IPS DF 4.7 (cell line): ENCODE measurements around the gene BLOC1S3.

Experiments used
- DNase-seq: peaks from one replicate; pipeline ENCODE4 v3.0.0-alpha.2; 2013; ENCODE audit warnings: low spot score; ENCODE audit errors: extremely low read depth

The BLOC1S3 gene

DNA sequence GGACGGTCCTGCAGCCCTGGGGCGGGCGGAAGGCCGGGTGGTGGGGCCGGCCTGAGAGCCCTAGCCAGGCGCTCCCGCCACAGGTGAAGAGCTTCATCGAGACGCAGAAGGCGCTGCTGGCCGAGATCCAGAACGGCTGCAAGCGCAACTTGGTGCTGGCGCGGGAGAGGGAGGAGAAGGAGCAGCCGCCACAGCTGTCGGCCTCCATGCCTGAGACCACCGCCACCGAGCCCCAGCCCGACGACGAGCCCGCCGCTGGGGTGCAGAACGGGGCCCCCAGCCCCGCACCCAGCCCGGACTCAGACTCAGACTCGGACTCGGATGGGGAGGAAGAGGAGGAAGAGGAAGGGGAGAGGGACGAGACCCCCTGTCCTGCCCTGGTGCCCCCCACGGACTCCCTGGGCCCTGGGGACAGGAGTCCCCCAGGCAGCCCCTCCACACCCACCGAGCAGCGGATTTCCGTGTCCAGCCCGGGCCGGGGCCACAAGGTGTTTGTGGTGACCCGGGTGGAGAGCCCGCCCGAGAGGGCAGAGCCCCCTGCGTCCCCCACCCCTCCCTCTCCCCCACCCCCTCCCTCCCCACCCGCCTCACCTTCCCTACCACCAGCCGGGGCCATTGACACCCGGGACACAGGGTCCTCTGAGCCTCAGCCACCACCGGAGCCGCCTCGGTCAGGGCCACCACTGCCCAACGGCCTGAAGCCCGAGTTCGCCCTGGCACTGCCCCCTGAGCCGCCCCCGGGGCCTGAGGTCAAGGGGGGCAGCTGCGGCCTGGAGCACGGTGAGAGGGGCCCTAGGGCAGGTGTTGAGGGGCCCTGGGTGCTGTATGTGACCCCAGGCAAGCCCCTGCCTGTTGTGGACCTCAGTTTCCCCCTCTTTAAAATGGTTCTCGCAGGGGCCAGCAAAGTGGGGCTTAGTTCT is 33.1 kb upstream of the BLOC1S3 start:
- DNase-seq, result no peak

DNA sequence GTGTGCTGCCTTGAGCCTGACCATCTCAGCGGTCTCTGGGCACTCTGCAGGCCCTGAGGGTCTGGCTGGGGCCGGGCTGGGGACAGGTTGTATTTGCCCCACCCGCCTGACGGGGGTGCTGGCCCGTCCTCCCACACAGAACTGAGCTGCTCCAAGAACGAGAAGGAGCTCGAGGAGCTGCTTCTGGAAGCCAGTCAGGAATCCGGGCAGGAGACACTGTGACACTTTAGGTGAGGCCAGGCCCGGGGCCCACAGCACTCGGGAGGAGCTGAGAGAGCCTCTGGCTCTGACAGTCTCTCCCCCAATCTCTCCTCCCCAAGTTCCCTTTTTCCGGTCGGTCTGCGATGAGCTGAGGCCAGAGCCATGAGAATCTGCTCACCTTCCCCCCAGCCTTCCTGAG is 32.3 kb upstream of the BLOC1S3 start:
- DNase-seq, result no peak

DNA sequence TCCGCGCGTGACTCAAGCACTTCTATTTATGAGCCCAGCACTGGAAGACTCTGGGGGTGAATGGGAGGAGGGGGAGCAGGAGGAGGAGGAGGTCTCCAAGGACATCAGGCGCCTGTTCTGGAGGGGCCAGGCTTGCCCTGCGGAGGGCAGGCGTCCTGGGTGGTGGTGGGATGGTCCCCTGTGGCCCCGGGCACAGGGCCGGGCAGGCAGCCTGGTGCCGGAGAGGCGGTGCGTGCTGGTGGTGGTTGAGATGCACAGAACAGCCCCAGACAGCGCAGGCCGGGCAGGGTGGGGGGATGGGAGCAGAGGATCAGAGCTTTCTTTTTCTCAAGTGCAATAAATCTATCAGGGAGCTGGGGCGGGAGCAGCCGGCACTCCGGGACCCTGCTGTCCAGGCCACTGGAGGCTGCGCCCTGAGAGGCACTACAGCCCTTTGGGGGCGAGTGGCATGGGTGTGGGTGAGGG is 31.8 kb upstream of the BLOC1S3 start:
- no peak for DNase-seq

DNA sequence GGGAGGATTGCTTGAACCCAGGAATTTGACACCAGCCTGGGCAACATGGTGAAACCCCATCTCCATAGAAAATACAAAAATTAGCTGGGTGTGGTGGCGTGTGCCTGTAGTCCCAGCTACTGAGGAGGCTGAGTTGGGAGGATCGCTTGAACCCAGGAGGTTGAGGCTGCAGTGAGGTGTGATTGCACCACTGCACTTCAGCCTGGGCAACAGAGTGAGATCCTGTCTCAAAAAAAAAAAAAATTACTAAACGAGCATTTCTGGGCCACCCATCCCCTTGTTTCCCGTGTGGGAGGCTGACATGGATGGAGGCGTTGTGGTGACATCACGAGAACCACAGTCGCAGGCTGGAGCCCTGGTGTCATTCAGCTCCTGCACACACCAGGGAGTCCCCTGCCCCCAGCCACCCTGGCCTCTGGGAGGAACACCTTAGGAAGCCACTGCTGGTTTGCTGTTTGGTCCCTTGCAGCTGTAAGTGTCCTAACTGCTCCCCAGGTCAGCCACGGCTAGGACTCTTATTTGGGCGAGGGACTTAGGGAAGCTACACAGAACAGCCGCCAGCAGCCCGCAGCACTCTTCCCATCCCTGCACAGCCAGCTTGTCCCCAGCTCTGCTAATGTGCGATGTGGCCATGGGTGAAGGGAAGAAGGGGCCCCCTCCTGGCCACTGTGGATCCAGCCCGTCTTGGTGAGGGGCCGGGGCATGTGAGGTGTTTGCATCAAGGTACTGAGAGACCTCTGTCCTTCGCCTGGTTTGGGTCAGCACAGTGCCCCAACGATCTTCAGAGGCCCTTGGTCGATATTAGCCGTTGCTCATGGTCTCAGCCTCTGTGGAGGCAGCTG is 30.5 kb upstream of the BLOC1S3 start:
- DNase-seq, result no peak

DNA sequence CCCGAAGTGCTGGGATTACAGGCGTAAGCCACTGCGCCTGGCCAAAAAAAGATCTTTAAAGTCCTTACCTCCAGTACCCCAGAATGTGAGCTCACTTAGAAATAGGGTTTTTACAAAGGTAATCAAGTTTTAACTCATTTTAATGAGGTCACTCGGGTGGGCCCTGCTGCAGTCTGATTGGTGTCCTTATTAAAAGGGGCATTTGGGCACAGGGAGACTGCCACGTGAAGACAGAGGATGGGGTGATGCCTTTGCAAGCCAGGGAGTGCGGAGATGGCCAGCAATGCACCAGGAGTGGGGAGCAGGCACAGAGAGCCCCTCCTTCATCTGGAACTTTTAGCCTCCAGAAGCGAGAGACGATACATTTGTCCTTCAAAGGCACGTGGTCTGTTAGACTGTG is 29.5 kb upstream of the BLOC1S3 start:
- DNase-seq, result no peak

DNA sequence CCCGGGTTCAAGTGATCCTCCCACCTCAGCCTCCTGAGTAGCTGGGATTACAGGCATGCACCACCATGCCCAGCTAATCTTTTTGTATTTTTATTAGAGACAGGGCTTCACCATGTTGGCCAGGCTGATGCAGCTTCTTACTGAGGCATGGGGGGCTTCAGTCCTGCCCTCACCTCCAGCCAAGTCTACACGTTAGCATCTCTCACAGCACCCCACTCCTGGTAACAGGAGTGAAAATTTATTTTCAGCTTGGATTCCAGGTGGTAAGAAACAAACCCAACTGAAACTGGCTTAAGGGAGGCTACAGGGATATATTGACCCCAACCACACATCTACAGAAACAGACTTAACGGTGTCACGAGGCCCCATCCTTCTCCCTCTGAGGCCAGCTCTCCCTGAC is 28.4 kb upstream of the BLOC1S3 start:
- DNase-seq, result no peak

DNA sequence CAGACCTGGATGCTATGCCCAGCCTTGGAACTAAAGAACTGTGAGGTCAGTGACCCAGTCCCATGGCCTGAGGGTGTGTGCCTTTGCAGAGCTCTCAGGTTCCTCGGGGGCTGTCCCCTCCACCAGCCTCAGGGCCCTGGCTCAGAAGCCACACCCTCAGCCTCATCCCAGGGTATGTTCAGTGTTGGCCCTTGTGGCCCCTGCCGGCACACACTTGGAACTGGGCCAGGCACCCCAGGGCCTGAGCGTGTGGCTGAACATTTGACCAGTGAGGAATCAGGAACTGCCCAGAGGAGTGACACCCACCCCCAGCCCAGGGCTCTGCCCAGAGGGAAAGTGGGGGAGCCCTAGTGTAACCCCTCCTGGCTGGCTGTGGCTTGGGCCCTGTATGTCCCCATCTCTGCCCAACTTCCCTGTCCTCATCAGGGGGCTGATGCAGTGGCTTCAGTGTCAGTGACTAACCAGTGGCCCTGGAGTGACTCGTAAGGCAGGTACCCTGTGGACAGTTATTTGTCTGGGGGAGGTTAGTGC is 27.8 kb upstream of the BLOC1S3 start:
- DNase-seq, result no peak

DNA sequence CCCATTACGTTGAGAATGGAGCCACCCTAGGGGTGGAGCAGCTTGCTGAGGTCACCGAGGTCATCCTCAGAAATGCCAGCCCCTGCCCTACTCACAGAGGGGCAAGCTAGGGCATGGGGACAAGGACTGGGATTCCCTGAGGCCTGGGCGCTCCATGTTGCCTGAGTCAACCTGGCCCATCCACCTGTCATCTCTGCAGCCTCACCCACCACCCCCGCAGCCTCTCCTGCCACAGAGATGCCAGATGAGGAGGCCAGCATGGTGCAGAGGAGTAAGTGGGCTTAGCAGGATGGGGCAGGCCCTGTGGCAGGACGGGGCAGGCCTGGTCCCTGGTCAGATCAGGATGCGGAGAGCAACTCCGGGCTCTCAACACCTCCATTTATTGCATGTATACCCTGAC is 27.3 kb upstream of the BLOC1S3 start:
- DNase-seq, result no peak

DNA sequence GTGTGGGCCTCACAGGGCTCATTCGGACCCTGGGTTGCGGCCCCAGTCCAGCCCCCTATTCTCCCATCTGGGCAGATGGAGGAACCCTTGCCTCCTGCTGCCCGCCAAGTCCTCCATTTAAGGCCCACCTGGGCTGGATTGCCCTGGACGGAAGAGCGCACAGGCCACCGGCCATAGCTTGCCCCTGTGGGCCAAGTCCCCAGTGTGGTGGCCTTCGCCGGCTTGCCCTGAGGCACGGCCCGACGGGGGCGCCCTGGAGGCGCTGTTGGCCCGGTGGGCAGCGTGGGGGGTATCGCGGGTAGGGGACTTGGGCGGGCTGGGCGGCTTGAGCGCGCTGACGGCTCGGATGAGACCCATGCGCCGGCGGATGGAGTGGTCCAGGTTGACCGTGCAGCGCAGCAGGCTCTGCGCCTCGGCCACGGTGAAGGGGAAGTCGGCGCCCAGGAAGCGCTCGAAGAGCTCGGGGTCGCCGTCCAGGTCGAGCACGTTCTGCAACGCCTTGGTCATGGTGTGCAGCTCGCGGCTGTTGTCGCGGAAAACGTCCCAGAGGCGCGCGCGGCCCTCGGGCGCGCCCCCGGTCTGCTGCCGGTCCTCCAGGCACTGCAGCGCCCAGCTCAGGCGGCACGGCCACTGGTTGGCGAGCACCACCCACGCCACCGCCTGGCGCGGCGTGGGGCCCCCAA is 26.6 kb upstream of the BLOC1S3 start:
- DNase-seq, result no peak

DNA sequence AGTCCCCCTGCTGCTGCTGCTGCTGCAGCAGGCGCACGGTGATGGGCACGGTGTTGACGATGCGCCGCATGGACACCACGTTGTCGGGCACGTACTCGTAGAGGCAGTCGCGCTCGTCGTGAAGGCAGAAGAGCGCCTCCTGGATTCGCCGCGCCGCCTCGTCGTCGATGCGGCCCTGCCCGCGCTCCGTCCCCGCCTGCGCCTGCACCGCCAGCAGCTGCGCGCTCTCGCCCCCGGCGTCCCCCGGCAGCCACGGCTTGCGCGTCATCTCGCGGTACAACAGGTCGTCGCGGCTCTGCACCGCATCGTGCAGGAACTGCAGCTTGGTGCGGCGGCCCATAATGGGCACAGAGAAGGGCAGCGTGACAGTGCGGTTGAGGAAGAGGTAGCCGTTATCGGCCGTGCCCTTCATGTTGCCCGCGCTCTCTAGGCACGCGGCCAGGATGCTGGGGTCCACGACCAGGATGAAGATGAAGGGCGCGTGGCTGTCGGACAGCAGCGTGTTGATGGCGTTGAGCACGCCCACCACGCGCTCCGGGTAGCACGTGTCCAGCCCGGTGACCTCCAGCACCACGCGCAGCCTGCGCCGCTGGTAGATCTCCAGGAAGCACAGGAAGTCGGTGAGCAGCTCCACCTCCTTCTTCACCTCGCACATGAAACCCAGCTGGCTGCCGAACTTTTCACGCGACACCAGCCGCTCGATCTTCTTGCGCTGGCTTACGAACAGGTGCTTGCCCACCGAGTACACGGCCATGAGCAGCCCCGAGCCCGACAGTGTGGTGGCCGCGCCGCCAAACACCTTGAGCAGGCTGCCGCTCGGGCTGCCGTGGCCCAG is 25.9 kb upstream of the BLOC1S3 start:
- no peak for DNase-seq

DNA sequence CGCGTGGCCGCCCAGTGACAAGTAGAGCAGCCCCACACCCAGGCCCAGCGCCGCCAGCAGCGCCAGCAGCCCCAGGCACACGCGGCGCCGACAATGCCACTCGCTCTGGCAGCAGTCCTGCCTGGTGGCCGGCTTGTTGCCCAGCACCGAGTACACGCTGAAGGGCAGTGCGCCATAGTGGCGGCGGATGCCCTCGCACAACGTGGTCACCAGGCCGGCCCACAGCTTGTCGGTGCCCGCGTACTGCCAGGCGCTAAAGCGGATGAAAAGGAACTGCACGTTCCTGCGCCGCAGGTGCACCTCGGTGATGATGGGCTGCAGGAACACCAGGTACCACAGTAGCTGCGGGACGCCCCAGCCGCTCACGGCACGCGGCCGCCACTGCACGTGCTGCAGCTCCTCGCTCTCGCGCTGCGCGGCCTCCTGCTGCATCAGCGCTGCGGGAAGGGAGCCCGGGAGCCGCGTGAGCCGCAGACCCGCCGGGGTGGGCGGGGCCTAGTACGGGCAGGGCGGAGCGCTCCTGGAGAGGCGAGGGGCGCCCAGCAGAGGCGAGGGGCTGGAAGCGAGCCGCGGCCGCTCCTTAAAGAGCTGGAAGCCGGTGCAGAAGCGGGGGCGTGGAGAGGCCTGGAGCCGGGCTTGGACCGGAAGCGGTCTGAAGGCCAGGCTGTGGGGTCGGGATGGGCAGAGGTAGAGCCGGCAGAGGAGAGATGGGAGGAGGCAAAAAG is 25.1 kb upstream of the BLOC1S3 start:
- DNase-seq, result no peak

DNA sequence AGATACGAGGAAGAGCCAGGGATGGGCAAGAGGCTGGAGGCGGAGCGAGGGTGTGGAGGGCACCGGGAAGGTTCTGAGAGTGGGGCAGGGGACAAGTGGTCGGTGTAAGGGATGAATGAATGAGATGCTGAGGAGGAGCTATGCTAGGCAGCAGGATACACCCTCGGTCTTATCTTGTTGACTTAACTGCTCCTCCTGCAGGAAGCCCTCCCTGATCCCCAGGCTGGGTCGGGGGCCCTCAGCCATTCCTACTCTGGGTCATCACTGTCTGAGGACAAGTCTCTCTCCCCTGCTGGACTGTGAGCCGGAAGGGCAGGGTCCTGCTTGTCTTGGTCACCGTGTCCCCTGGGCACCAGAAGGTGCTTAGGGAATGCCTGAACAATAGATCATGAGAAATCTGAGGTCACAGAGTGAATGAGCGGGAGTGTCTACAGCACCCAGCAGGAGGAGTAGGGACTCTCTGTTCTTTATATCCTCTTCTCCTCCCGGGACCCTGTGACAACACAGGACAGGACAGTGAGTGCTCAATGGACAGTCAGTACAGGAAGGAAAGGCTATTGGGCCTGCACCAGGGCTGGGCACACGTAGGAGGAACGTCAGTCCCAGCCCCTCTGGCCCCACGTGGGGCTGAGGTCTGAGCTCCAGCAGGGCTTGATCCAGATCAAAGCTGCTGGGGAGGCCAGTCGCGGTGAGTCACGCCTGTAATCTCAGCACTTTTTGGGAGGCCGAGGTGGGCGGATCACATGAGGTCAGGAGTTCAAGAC is 24.3 kb upstream of the BLOC1S3 start:
- no peak for DNase-seq

DNA sequence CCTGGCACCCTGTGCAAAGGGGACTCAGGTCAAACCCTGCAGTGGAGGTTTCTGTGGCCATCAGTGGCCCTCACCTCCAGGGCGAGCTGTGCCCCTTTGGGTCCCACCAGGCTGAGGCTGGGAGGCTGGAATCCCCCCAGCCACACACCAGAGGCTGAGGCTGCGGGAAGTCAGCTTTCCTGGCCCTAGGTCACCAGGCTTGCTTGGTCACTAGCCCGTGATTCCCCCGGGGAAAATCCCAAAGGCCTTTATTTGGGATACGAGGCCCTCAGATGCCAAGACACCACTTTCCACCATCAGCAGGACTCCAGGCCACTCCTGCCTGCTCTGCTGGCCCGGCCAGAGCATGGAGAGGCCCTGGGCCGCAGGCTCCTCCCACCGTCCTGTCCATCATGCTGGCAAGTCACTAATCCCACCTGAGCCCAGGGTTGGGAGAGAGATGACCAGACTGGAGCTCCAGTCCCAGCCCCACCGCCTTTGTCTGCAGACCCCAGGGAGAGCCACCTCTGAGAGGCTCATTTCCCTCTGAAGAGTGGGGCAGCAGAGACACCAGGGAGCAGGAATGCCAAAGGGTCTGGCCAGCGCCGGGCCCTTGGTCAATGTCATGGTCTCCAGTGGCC is 22.5 kb upstream of the BLOC1S3 start:
- no peak for DNase-seq

DNA sequence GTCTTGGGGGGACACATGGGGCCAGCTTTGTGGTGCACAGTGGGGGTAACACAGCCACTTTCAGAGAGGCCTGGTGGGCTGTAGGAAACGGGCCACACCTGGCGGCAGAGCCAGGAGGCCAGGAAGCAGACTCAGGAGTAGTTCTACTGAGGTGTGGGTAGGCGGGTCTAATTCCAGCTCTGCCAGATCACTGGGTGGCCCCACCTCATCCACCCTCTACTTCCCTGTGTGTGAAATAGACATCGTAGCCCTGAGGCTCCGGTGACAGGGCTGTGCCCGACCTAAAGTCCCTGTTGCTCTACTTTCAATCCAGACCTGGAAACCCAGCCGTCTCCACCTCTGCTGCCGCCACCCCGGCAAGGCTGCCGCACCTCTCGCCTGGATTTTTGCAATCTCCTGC is 21.8 kb upstream of the BLOC1S3 start:
- no peak for DNase-seq

DNA sequence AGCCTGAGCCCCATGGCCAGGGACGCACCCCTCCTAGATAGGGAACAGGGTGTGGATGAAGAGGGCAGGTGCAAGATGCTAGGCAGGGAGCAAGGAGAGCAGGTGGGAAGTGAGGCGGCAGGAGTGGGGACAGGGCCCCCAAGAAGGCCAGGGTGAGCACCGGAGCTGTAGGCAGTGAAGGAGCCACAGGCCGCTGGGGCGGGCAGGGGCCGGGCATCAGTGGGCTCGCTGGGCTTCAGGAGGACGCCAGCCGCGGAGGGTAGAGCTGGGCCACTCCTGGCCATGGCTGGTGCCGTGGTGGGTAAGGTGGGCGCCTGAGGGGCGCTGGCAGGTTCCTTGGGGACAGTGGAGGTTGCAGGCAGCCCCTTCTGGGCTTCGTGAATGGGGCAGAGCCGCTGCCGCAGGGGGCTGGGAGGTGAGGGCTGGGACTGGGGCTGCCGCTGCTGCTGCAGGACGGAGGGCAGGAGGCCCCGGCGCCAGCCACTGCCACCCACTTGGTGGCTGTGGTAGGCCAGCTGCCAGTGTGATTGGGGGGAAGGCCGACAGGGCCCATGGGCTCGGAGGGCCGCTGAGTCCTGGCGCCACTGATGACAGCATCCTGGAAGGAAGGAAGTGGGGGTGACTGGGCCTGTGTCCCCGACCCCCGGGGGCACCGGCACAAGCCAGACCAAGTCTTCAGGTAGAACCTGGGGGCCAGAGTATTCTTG is 19.9 kb upstream of the BLOC1S3 start:
- no peak for DNase-seq

DNA sequence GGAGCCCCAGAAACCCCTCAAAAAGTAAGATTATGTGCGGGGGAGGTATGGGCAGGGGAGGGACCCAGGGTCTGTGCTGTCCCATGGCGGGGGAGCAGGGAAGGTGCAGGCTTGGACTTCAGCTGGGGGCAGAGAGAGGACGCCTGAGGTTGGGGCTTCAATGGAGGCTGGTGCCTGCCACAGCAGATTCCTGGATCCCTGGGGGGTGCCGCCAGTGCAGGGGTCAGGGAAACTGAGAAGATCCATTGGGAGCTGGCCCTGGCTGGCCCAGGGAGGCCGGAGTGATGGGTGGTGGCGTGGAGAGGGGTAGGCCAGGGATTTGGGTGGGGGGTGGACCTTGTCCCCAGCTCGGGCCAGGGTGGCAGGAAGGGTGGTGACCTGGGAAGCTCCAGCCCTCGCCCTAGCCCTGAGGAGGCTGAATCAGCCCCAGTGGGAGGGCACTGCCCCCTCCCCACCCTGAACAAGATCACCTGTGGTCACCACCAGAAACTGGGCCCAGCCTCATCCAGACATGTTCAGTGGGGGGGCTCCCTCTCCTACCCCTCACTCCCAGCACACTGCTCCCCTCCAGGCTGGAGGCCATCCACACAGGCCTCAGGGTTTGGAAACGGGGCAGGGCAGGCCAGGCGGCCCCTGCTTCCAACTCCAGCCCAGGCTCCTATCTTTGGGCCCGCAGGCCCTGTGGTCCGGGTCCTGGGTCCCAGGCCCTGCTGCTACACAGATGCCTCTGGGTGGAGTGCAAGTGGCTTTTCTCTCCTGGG is 19.2 kb upstream of the BLOC1S3 start:
- DNase-seq, result no peak

DNA sequence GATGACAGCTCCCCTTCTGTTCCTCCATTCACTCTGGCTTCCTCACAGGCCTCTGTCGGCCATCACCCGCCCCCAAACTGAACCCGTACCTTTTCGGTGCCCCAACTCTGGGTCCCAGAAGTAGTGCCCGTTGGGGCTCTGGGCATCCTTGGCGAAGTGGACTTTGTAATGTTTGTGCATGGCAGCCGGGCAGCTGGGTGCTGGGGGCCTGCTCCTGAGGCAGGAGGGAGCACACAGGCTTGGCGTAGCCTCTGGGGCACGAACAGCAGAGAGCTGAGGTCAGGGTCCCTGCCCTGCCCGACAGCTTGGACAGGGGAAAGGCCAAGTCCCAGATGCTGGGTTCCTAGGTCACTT is 18.6 kb upstream of the BLOC1S3 start:
- no peak for DNase-seq
